ENCODE results near the gene TIE1. TPM values are rescaled to one million over a fixed set of nuclear protein-coding genes. Genes with fewer than 3 reads are reported as not detected.
A peak's percentile ranks its signal among the peaks of the same experiment; 100 is the strongest.

TIE1 gene
- total and polyA plus RNA-seq, 9 of the 15 experiments (the other 6 are each of a cell fraction or from before 2014, with no cell fraction given) = 0.07 to 0.49 (median 0.14) TPM; not detected in 4

GRCh38 chr1:43367904-43368645 is 67.3 kb downstream of the TIE1 start, which contains the start of gene ELOVL1 (continued):
- no peak for TF ChIP-seq NCOR1 (IDR thresholded peaks at IDR 0.05)
- peak; percentile 51 to 85; a peak in 2 of 4 replicates for TF ChIP-seq FOXK2 (conservative IDR thresholded peaks at IDR 0.05 in 1 of 2, IDR thresholded peaks at IDR 0.05 in 1 of 2; ENCODE audit: low read depth in 2 of 2)
- no peak for TF ChIP-seq IRF2 (CRISPR knock-in tag; IDR thresholded peaks at IDR 0.05)
- TF ChIP-seq PHF8 (IDR thresholded peaks at IDR 0.05; ENCODE audit: borderline replicate concordance, low read length) = peak; percentile 95; the same call in 1 of the 2 replicates
- TF ChIP-seq KAT7 (CRISPR knock-in tag; IDR thresholded peaks at IDR 0.05; ENCODE audit: borderline replicate concordance) = no peak
- no peak for TF ChIP-seq TFE3 (CRISPR knock-in tag; IDR thresholded peaks at IDR 0.05)
- peak; percentile 47; the same call in 1 of the 2 replicates for TF ChIP-seq ZBTB12 (CRISPR knock-in tag; IDR thresholded peaks at IDR 0.05)
- no peak for TF ChIP-seq BRD4 (IDR thresholded peaks at IDR 0.05)
- TF ChIP-seq E2F6 (IDR thresholded peaks at IDR 0.05; ENCODE audit: borderline replicate concordance in 1 of 2, extremely low read depth in 1 of 2, insufficient read depth in 1 of 2, insufficient read length in 1 of 2, low read depth in 1 of 2, low read length in 1 of 2, poor library complexity in 1 of 2, severe bottlenecking in 1 of 2) = peak; percentile 89 to 94
- peak; percentile 52; the same call in 1 of the 2 replicates for TF ChIP-seq ZNF165 (CRISPR knock-in tag; IDR thresholded peaks at IDR 0.05; ENCODE audit: borderline replicate concordance)
- 0 out of 2 replicates have a peak, but pooled peaks have one; percentile 73 for TF ChIP-seq CHCHD3 (CRISPR knock-in tag; IDR thresholded peaks at IDR 0.05)
- peak; percentile 92 for TF ChIP-seq KDM2B (CRISPR knock-in tag; IDR thresholded peaks at IDR 0.05)
- TF ChIP-seq KLF1 (tag; IDR thresholded peaks at IDR 0.05) = peak; percentile 86; the same call in 1 of the 2 replicates
- no peak for TF ChIP-seq FOXA1 (IDR thresholded peaks at IDR 0.05; ENCODE audit: borderline replicate concordance)
- TF ChIP-seq ZNF282 (CRISPR knock-in tag; IDR thresholded peaks at IDR 0.05) = 0 out of 2 replicates have a peak, but pooled peaks have one; percentile 30
